ENCODE results near the gene PARD3B. TPM values are rescaled to one million over a fixed set of nuclear protein-coding genes. Genes with fewer than 3 reads are reported as not detected.

PARD3B gene
- total RNA-seq, 1 experiment from 2014 or later: 6.4 TPM

- no peak overlapping the region for H3K4ac ChIP-seq (ENCODE audit: low read depth, low read length)
- H3T11ph ChIP-seq (ENCODE audit: low read length): no peak overlapping the region
- Mint-ChIP-seq H3K4me3 (no peak overlapping the region), H3K27me3 (ENCODE audit: low read depth) (no peaks in the 10 kb centered on the region), H3K36me3 (ENCODE audit: insufficient read depth in 1 of 3, low read depth in 3 of 3) (no peaks in the 10 kb centered on the region), H3K4me1 (peaks cover 0 to 3% of the 10 kb centered on the region in 2 experiments; a peak in 2 of 4 replicates), H3K9me3 (no peaks in the 10 kb centered on the region), H3K27ac (peak overlapping the region in 1 of 3 experiments; percentile 18; a peak in 1 of 7 replicates)
- H2BK20ac ChIP-seq (ENCODE audit: low read depth, low read length, poor library complexity, severe bottlenecking): no peak overlapping the region
- H2AFZ ChIP-seq (ENCODE audit: low read length): no peak overlapping the region
- H3K14ac ChIP-seq (ENCODE audit: insufficient read depth, low read length): no peak overlapping the region
- DNase-seq: no peak
- no peaks in the 10 kb centered on the region for H3K79me1 ChIP-seq (ENCODE audit: insufficient read depth, low read depth, low read length, poor library complexity, severe bottlenecking)
- H3K4me1 ChIP-seq (ENCODE audit: insufficient read depth, low read length): no peaks in the 10 kb centered on the region
- H3K27ac ChIP-seq (ENCODE audit: insufficient read length, low read depth, low read length): no peak overlapping the region
- no peak overlapping the region for H2BK5ac ChIP-seq (ENCODE audit: insufficient read length, low read length)
- no peaks in the 10 kb centered on the region for H3K27me3 ChIP-seq (ENCODE audit: insufficient read depth, low read length)
- no peak overlapping the region for H3K56ac ChIP-seq (ENCODE audit: insufficient read length, low read depth, low read length)
- no peak overlapping the region for H2BK120ac ChIP-seq (ENCODE audit: low read depth, low read length, poor library complexity, severe bottlenecking)
- no peak overlapping the region for H3K23ac ChIP-seq (ENCODE audit: insufficient read length, low read depth, low read length)
- no peak overlapping the region for H3K4me2 ChIP-seq (ENCODE audit: insufficient read depth, insufficient read length, low read length)
- H3K9me3 ChIP-seq (ENCODE audit: control insufficient read depth, low read depth, low read length): no peaks in the 10 kb centered on the region
- no CpG with 5 or more reads among the region's 2 CpGs for WGBS (ENCODE audit: extremely low coverage, insufficient read length, low lambda C conversion rate)
- no peak overlapping the region for H3K18ac ChIP-seq (ENCODE audit: insufficient read length, low read depth, low read length)
- no peaks in the 10 kb centered on the region for H4K20me1 ChIP-seq (ENCODE audit: control insufficient read depth, insufficient read depth, insufficient read length)
- no peak overlapping the region for H2AK5ac ChIP-seq (ENCODE audit: insufficient read length, low read length)
- H4K91ac ChIP-seq (ENCODE audit: insufficient read length, low read depth, low read length): no peak overlapping the region
- H3K9ac ChIP-seq (ENCODE audit: extremely low read depth, insufficient read length, low read length): no peak overlapping the region
- H2BK12ac ChIP-seq (ENCODE audit: insufficient read length, low read depth, low read length): no peak overlapping the region
- no peak overlapping the region for H4K5ac ChIP-seq (ENCODE audit: insufficient read length, low read depth, low read length)
- TF ChIP-seq CTCF (conservative IDR thresholded peaks at IDR 0.05): no peak
- H2BK15ac ChIP-seq (ENCODE audit: low read depth, low read length): no peak overlapping the region
- H3K79me2 ChIP-seq (ENCODE audit: insufficient read depth, low read length): no peaks in the 10 kb centered on the region
- no peak overlapping the region for H4K8ac ChIP-seq (replicated peaks; ENCODE audit: insufficient read length, low read depth, low read length)
- no peaks in the 10 kb centered on the region for H3K23me2 ChIP-seq (ENCODE audit: insufficient read length, low read depth, low read length, poor library complexity, severe bottlenecking)
These were observed 371.9 kb downstream of the PARD3B start for GRCh38 chr2:204917089-204917701.

Measured in H9 (cell line).